IMR-90 (cell line): ENCODE results near the gene MLLT1. TPM values are rescaled to one million over a fixed set of nuclear protein-coding genes. Genes with fewer than 3 reads are reported as not detected.
A peak's percentile ranks its signal among the peaks of the same experiment; 100 is the strongest.

ENCODE experiments used
- ATAC-seq: fragments of 200-7000 bp; cut with Tn5 transposase; 2 replicates; pipeline ENCODE4 v1.9.1; 2020; ENCODE audit warnings: low read depth, mild to moderate bottlenecking, moderate library complexity
- BruUV-seq: library from RNA; stranded (reverse); fragments of 400-500 nt; replicated peaks from 2 replicates; lab custom pipeline; 2021; lab: Mats Ljungman, UMichigan
- CTCF ChIA-PET: fragments of 300-600 bp; formaldehyde crosslinking; extraction: SDS; loops from one replicate; lab custom pipeline; 2021; ENCODE audit warnings: antibody characterized with exemption; lab: Yijun Ruan, JAX
- POLR2A ChIA-PET: fragments of 300-600 bp; sonication (Branson Sonifier 250); formaldehyde crosslinking; loops from one replicate; lab custom pipeline; 2022; ENCODE audit warnings: antibody characterized with exemption; ENCODE audit not compliant: unreplicated experiment; lab: Charles Lee
- DNase-seq: peaks from one replicate; pipeline ENCODE4 v3.0.0; 2013
- H2AFZ ChIP-seq: replicated peaks from 2 replicates; pipeline ENCODE3; 2013; ENCODE audit warnings: low read length, mild to moderate bottlenecking; ENCODE audit not compliant: poor library complexity
- H2AK5ac ChIP-seq: 2 replicates; pipeline ENCODE4 v1.6.1; 2013; ENCODE audit warnings: low read depth, low read length, inconsistent platforms
- H2AK9ac ChIP-seq: replicated peaks from 2 replicates; pipeline ENCODE3; 2013; ENCODE audit warnings: mild to moderate bottlenecking, low read depth, low read length, moderate library complexity; ENCODE audit not compliant: poor library complexity
- H2BK120ac ChIP-seq: 2 replicates; pipeline ENCODE4 v1.6.1; 2013; ENCODE audit warnings: low read depth, low read length, inconsistent platforms
- H2BK15ac ChIP-seq: 3 replicates; pipeline ENCODE4 v1.6.1; 2013; ENCODE audit warnings: low read depth, low read length, inconsistent platforms
- H2BK20ac ChIP-seq: 2 replicates; pipeline ENCODE4 v1.6.1; 2013; ENCODE audit warnings: low read depth, mild to moderate bottlenecking, inconsistent platforms, low read length, moderate library complexity
- H2BK5ac ChIP-seq: 2 replicates; pipeline ENCODE4 v1.6.1; 2013; ENCODE audit warnings: mild to moderate bottlenecking, low read depth, low read length, inconsistent platforms; ENCODE audit not compliant: poor library complexity, severe bottlenecking
- H3K14ac ChIP-seq: replicated peaks from 2 replicates; pipeline ENCODE4 v1.6.1; 2013; ENCODE audit warnings: low read depth, low read length, inconsistent platforms
- H3K18ac ChIP-seq: 2 replicates; pipeline ENCODE4 v1.6.1; 2013; ENCODE audit warnings: low read depth, low read length, control low read depth
- H3K23ac ChIP-seq: 2 replicates; pipeline ENCODE4 v1.6.1; 2013; ENCODE audit warnings: low read depth, low read length, inconsistent platforms
- H3K27ac ChIP-seq: 2 replicates; pipeline ENCODE4 v1.5.1; 2013; ENCODE audit warnings: mild to moderate bottlenecking, control low read depth, low read length; ENCODE audit not compliant: insufficient read depth
- H3K27me3 ChIP-seq: 2 replicates; pipeline ENCODE4 v1.6.1; 2013; ENCODE audit warnings: low read length; ENCODE audit not compliant: control insufficient read depth, insufficient read depth
- H3K36me3 ChIP-seq: 2 replicates; pipeline ENCODE4 v1.6.1; 2013; ENCODE audit warnings: low read length, mixed read lengths; ENCODE audit not compliant: control insufficient read depth, insufficient read depth
- H3K4ac ChIP-seq: 2 replicates; pipeline ENCODE4 v1.6.1; 2013; ENCODE audit warnings: low read depth, low read length, inconsistent platforms
- H3K4me1 ChIP-seq: 2 replicates; pipeline ENCODE4 v1.6.1; 2013; ENCODE audit warnings: low read length, mixed read lengths; ENCODE audit not compliant: control insufficient read depth, insufficient read depth
- H3K4me2 ChIP-seq: 2 replicates; pipeline ENCODE4 v1.6.1; 2013; ENCODE audit warnings: low read depth, mild to moderate bottlenecking, control low read depth, low read length, moderate library complexity
- H3K4me3 ChIP-seq: 2 replicates; pipeline ENCODE4 v1.5.1; 2013; ENCODE audit warnings: low read depth, mild to moderate bottlenecking, control low read depth, low read length, moderate library complexity; ENCODE audit not compliant: insufficient read depth
- H3K56ac ChIP-seq: 2 replicates; pipeline ENCODE4 v1.6.1; 2013; ENCODE audit warnings: low read length, inconsistent platforms; ENCODE audit not compliant: insufficient read depth; ENCODE audit errors: extremely low read depth
- H3K79me1 ChIP-seq, 2 experiments: 2 replicates each; pipeline ENCODE4 v1.6.1; 2013; ENCODE audit warnings: low read length in 2 of 2, inconsistent platforms in 1 of 2, low read depth in 1 of 2
- H3K9ac ChIP-seq: 2 replicates; pipeline ENCODE4 v1.6.1; 2013; ENCODE audit warnings: low read depth, low read length, control low read depth
- H3K9me1 ChIP-seq: 2 replicates; pipeline ENCODE4 v1.6.1; 2013; ENCODE audit warnings: low read length, inconsistent platforms; ENCODE audit not compliant: insufficient read depth
- H3K9me3 ChIP-seq: 2 replicates; pipeline ENCODE4 v1.6.1; 2013; ENCODE audit warnings: low read length; ENCODE audit not compliant: control insufficient read depth, insufficient read depth
- H4K20me1 ChIP-seq: 2 replicates; pipeline ENCODE4 v1.6.1; 2013; ENCODE audit warnings: low read length, inconsistent platforms; ENCODE audit not compliant: insufficient read depth
- H4K5ac ChIP-seq: 2 replicates; pipeline ENCODE4 v1.6.1; 2013; ENCODE audit warnings: mild to moderate bottlenecking, low read depth, low read length, control low read depth
- H4K8ac ChIP-seq, 2 experiments: 2 replicates each; pipeline ENCODE4 v1.6.1; 2013; ENCODE audit warnings: low read depth in 2 of 2, low read length in 2 of 2, control low read depth in 1 of 2, inconsistent platforms in 1 of 2
- H4K91ac ChIP-seq: 2 replicates; pipeline ENCODE4 v1.6.1; 2013; ENCODE audit warnings: low read depth, low read length, inconsistent platforms; ENCODE audit not compliant: insufficient read depth
- BHLHE40 ChIP-seq: fragments of 150-350 bp; IDR thresholded peaks from 2 replicates; pipeline ENCODE4 v1.6.1; 2016; ENCODE audit warnings: mild to moderate bottlenecking, low read depth, low read length
- CEBPB ChIP-seq: IDR thresholded peaks from 2 replicates; pipeline ENCODE4 v1.6.1; 2012; ENCODE audit warnings: low read depth, low read length, improper control_type of control experiment
- CHD1 ChIP-seq: IDR thresholded peaks from 2 replicates; pipeline ENCODE4 v1.6.1; 2012; ENCODE audit warnings: low read depth, low read length, improper control_type of control experiment
- FOS ChIP-seq: fragments of 150-350 bp; IDR thresholded peaks from 2 replicates; pipeline ENCODE4 v1.6.1; 2016; ENCODE audit warnings: low read depth, low read length
- MAFK ChIP-seq: IDR thresholded peaks from 2 replicates; pipeline ENCODE4 v1.6.1; 2012; ENCODE audit warnings: low read depth, low read length, improper control_type of control experiment
- MAZ ChIP-seq: IDR thresholded peaks from 2 replicates; pipeline ENCODE4 v1.6.1; 2012; ENCODE audit warnings: low read depth, mild to moderate bottlenecking, low read length, improper control_type of control experiment, moderate library complexity, borderline replicate concordance
- MXI1 ChIP-seq: IDR thresholded peaks from 2 replicates; pipeline ENCODE4 v1.6.1; 2012; ENCODE audit warnings: low read depth, mild to moderate bottlenecking, low read length, moderate library complexity, borderline replicate concordance
- NFE2L2 ChIP-seq: fragments of 150-350 bp; IDR thresholded peaks from 2 replicates; pipeline ENCODE4 v1.6.1; 2016; ENCODE audit warnings: low read depth, mild to moderate bottlenecking, low read length
- POLR2A ChIP-seq: IDR thresholded peaks from 2 replicates; pipeline ENCODE4 v1.6.1; 2012; ENCODE audit warnings: mild to moderate bottlenecking, low read depth, low read length
- RAD21 ChIP-seq: IDR thresholded peaks from 2 replicates; pipeline ENCODE4 v1.6.1; 2012; ENCODE audit warnings: low read length, improper control_type of control experiment
- RCOR1 ChIP-seq: IDR thresholded peaks from 2 replicates; pipeline ENCODE4 v1.6.1; 2012; ENCODE audit warnings: mild to moderate bottlenecking, low read length, improper control_type of control experiment; ENCODE audit not compliant: insufficient replicate concordance
- SMC3 ChIP-seq: fragments of 150-350 bp; IDR thresholded peaks from 2 replicates; pipeline ENCODE4 v1.6.1; 2016; ENCODE audit warnings: low read depth, mild to moderate bottlenecking, antibody characterized with exemption, low read length, moderate library complexity
- USF2 ChIP-seq: fragments of 150-350 bp; IDR thresholded peaks from 2 replicates; pipeline ENCODE4 v1.6.1; 2017; ENCODE audit warnings: mild to moderate bottlenecking, antibody characterized with exemption, low read length, low read depth
- WGBS, 2 experiments: methylation state at CpG; one replicate each; pipeline versions ENCODE4 v1.1.5 to v1.1.7; 2013; ENCODE audit warnings: missing lambda C conversion rate in 2 of 2; ENCODE audit not compliant: insufficient read length in 1 of 2; ENCODE audit errors: extremely low coverage in 2 of 2; 5-methylcytosine and 5-hydroxymethylcytosine counted together
- dilution Hi-C: fragments of 300-500 bp; cut with HindIII; formaldehyde crosslinking; loops from one replicate; pipeline ENCODE4 v1.14.3; 2018; ENCODE audit warnings: low sequenced_read_pairs; ENCODE audit not compliant: unreplicated experiment
- in situ Hi-C: fragments of 300-500 bp; cut with MboI; formaldehyde crosslinking; loops from 3 replicates; pipeline ENCODE4 v1.14.3; 2019; ENCODE audit warnings: low sequenced_read_pairs, inconsistent platforms, mixed read lengths
- intact Hi-C: fragments of 100-400 bp; cut with micrococcal nuclease; formaldehyde crosslinking; loops from 2 replicates; pipeline ENCODE4 v1.10.0; 2022
- polyA plus RNA-seq, 3 experiments: library from polyadenylated mRNA; depleted of rRNA; stranded (reverse); fragments of >200 nt; gene quantifications; 2 replicates each; pipeline ENCODE4 v1.2.3, GENCODE V29; 2012; ENCODE audit warnings: low replicate concordance in 1 of 3
- total RNA-seq: library from RNA; depleted of rRNA; stranded (reverse); fragments of >200 nt; gene quantifications from 2 replicates; pipeline ENCODE4 v1.2.3, GENCODE V29; 2012
- TF ChIP-seq, protein P1 (sequence below): conservative IDR thresholded peaks from 2 replicates; pipeline ENCODE4 v1.5.1; 2012; ENCODE audit warnings: mild to moderate bottlenecking, low read depth, low read length, improper control_type of control experiment

The MLLT1 gene
- total and polyA plus RNA-seq, 2 of the 4 experiments (the other 2 are of a cell fraction), result 1.3 to 30.6 TPM

DNA sequence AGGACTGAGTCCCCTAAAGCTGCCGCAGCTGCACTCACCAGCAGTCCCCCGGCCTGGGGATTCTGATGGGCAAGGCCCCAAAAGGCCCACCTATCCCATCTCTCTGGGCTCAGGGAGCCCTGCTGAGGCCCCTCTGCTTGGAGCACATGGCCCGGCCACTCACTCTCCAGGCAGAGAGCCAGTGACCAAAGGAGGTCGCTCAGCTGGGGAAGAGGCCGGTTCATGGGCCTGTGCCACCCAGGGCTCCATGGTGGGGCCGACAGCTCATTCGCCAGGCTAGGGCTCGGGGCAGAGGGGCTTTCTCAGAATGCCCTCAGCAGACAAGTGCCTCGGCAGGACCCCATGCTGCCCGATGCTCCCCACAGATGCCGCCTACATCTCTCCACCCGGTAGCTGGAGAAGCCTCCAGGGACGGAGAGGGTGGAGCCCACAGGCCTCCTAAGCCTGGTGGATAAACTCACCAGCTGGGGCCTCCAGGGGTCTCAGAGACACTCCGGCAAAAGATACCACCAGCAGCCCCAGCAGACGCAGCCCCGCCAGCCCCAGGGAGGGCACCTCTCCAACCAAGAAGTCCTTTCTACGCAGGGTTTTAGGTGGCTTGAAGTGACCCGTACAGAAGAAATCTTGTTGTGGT lies 54.4 kb downstream of the MLLT1 start:
- no peak overlapping the region for H2AK5ac ChIP-seq
- H3K18ac ChIP-seq, result no peak overlapping the region
- TF ChIP-seq MAFK (no peak), SMC3 (no peak), CEBPB (no peak), MXI1 (no peak), CHD1 (no peak), USF2 (no peak), RAD21 (no peak), RCOR1 (no peak), MAZ (no peak), NFE2L2 (no peak), POLR2A (no peak), FOS (no peak), BHLHE40 (no peak)
- TF ChIP-seq, protein P1, sequence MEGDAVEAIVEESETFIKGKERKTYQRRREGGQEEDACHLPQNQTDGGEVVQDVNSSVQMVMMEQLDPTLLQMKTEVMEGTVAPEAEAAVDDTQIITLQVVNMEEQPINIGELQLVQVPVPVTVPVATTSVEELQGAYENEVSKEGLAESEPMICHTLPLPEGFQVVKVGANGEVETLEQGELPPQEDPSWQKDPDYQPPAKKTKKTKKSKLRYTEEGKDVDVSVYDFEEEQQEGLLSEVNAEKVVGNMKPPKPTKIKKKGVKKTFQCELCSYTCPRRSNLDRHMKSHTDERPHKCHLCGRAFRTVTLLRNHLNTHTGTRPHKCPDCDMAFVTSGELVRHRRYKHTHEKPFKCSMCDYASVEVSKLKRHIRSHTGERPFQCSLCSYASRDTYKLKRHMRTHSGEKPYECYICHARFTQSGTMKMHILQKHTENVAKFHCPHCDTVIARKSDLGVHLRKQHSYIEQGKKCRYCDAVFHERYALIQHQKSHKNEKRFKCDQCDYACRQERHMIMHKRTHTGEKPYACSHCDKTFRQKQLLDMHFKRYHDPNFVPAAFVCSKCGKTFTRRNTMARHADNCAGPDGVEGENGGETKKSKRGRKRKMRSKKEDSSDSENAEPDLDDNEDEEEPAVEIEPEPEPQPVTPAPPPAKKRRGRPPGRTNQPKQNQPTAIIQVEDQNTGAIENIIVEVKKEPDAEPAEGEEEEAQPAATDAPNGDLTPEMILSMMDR, result no peak
- 84% methylated on average over 10 of the region's 18 CpGs; no CpG with 5 or more reads in 1 of the 2 experiments for WGBS, 2 experiments
- no peak overlapping the region for H2BK120ac ChIP-seq
- H3K36me3 ChIP-seq, result peaks cover 53% of the 10 kb centered on the region
- no peak overlapping the region for H3K14ac ChIP-seq
- in situ Hi-C loops, result loop anchor here (10.0 kb wide), 1 partner anchor 49 kb away; the partner anchor contains the start of gene MLLT1
- no peak overlapping the region for H4K91ac ChIP-seq
- no peak overlapping the region for H2BK5ac ChIP-seq
- H4K5ac ChIP-seq, result no peak overlapping the region
- no peak overlapping the region for H3K4ac ChIP-seq
- H3K4me2 ChIP-seq, result no peak overlapping the region
- H4K8ac ChIP-seq, result no peak overlapping the region
- no peaks in the 10 kb centered on the region for H3K9me3 ChIP-seq
- no peak for DNase-seq
- ChIA-PET POLR2A (no interaction called here), CTCF (no interaction called here)
- peaks cover 3% of the 10 kb centered on the region for H3K4me1 ChIP-seq
- H2BK20ac ChIP-seq, result no peak overlapping the region
- H3K27ac ChIP-seq, result no peak overlapping the region
- H4K20me1 ChIP-seq, result peaks cover 50% of the 10 kb centered on the region
- H3K9ac ChIP-seq, result no peak overlapping the region
- no peak overlapping the region for H3K56ac ChIP-seq
- intact Hi-C loops, result no loop called here
- H3K4me3 ChIP-seq, result no peak overlapping the region
- H3K79me1 ChIP-seq, result peaks cover 19 to 72% of the 10 kb centered on the region in 2 experiments
- peaks cover 4% of the 10 kb centered on the region for H3K9me1 ChIP-seq
- no TSS peak for BruUV-seq
- dilution Hi-C loops, result no loop called here
- no peak overlapping the region for H3K23ac ChIP-seq
- H2AFZ ChIP-seq, result no peak overlapping the region
- no peak for ATAC-seq
- H2BK15ac ChIP-seq, result no peak overlapping the region
- H2AK9ac ChIP-seq, result peak overlapping the region; percentile 55
- H3K27me3 ChIP-seq, result no peaks in the 10 kb centered on the region
